Vagina (tissue), 2 donors: ENCODE results near the gene COL23A1. TPM values are rescaled to one million over a fixed set of nuclear protein-coding genes. Genes with fewer than 3 reads are reported as not detected.

Source experiments
- DNase-seq, 2 donors: peaks; one replicate each; pipeline ENCODE4 v3.0.0-alpha.2; 2017; ENCODE audit errors: extremely low spot score in 2 of 2
- H3K27ac ChIP-seq: fragments of 200-600 bp; sonication (generic); one replicate; pipeline ENCODE4 v1.5.1; 2019
- H3K27me3 ChIP-seq: fragments of 200-600 bp; sonication (generic); one replicate; pipeline ENCODE4 v1.5.1; 2019
- H3K36me3 ChIP-seq, 2 donors: fragments of 200-600 bp; sonication (generic); one replicate each; pipeline ENCODE4 v1.5.1; 2017 to 2019
- H3K4me1 ChIP-seq: fragments of 200-600 bp; sonication (generic); one replicate; pipeline ENCODE4 v1.5.1; 2019
- H3K4me3 ChIP-seq, 2 donors: fragments of 200-600 bp; sonication (generic); 1 replicate in 1 of 2; 2 replicates in 1 of 2; pipeline ENCODE4 v1.5.1; 2016 to 2019
- H3K9me3 ChIP-seq: fragments of 200-600 bp; sonication (generic); one replicate; pipeline ENCODE4 v1.5.1; 2019
- POLR2A ChIP-seq, 2 donors: fragments of 450-650 bp; IDR thresholded peaks; one replicate each; pipeline ENCODE4 v1.6.1; 2017; ENCODE audit warnings: antibody characterized with exemption in 2 of 2, mild to moderate bottlenecking in 2 of 2, moderate library complexity in 2 of 2
- POLR2AphosphoS5 ChIP-seq, 2 donors: sonication (generic); formaldehyde crosslinking; IDR thresholded peaks; one replicate each; pipeline ENCODE4 v1.9.0; 2017; ENCODE audit warnings: antibody characterized with exemption in 2 of 2, mild to moderate bottlenecking in 2 of 2, low read depth in 1 of 2; ENCODE audit not compliant: insufficient read depth in 1 of 2
- intact Hi-C: fragments of 100-400 bp; cut with DNase I; formaldehyde crosslinking; loops from one replicate; pipeline ENCODE4 v1.15.1; 2023
- total RNA-seq: library from RNA; depleted of rRNA; stranded (reverse); fragments of >200 nt; gene quantifications from one replicate; pipeline ENCODE4 v1.2.3, GENCODE V29; 2016
- TF ChIP-seq, protein P1 (sequence below), 3 experiments: fragments of 450-650 bp in 2 of 3; fragments of 200-600 bp in 1 of 3; sonication (generic) in 1 of 3; IDR thresholded peaks; one replicate each; pipeline ENCODE4 v1.5.1; 2017 to 2019; ENCODE audit warnings: antibody characterized with exemption in 3 of 3, mild to moderate bottlenecking in 2 of 3, moderate library complexity in 2 of 3

Gene COL23A1
- total RNA-seq, 1 donor from 2014 or later = 3.7 TPM

DNA sequence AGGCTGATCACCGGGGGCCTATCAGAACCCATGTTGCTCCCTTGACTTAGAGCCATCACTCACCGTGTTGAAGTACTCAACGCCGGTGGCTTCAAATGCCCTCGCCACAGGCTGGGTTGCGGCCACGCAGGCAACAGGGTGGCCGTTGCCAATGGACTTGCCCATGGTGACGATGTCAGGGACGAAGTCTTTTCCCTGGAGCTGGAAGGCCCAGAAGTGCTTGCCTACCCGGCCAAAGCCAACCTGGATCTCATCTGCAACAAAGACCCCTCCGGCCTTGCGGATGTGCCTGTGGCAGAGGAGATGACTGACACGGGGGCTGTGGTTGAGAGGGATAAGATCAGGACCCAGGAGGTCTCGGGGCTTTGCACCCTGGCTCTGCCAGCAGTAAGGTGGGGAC, 367.9 kb downstream of the COL23A1 start:
- H3K27ac ChIP-seq = no peak overlapping the region
- intact Hi-C loops = no loop called here
- H3K27me3 ChIP-seq = no peaks in the 10 kb centered on the region
- no peaks in the 10 kb centered on the region for H3K4me1 ChIP-seq
- peaks cover 0 to 32% of the 10 kb centered on the region in 2 donors for H3K36me3 ChIP-seq
- no peak for DNase-seq
- TF ChIP-seq POLR2AphosphoS5 (IDR thresholded peaks at IDR 0.05; ENCODE audit: insufficient read depth in 1 of 2, low read depth in 1 of 2) (no peak), POLR2A (IDR thresholded peaks at IDR 0.05) (no peak)
- TF ChIP-seq, protein P1, sequence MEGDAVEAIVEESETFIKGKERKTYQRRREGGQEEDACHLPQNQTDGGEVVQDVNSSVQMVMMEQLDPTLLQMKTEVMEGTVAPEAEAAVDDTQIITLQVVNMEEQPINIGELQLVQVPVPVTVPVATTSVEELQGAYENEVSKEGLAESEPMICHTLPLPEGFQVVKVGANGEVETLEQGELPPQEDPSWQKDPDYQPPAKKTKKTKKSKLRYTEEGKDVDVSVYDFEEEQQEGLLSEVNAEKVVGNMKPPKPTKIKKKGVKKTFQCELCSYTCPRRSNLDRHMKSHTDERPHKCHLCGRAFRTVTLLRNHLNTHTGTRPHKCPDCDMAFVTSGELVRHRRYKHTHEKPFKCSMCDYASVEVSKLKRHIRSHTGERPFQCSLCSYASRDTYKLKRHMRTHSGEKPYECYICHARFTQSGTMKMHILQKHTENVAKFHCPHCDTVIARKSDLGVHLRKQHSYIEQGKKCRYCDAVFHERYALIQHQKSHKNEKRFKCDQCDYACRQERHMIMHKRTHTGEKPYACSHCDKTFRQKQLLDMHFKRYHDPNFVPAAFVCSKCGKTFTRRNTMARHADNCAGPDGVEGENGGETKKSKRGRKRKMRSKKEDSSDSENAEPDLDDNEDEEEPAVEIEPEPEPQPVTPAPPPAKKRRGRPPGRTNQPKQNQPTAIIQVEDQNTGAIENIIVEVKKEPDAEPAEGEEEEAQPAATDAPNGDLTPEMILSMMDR (IDR thresholded peaks at IDR 0.05) = no peak
- no peak overlapping the region for H3K4me3 ChIP-seq
- no peaks in the 10 kb centered on the region for H3K9me3 ChIP-seq

DNA sequence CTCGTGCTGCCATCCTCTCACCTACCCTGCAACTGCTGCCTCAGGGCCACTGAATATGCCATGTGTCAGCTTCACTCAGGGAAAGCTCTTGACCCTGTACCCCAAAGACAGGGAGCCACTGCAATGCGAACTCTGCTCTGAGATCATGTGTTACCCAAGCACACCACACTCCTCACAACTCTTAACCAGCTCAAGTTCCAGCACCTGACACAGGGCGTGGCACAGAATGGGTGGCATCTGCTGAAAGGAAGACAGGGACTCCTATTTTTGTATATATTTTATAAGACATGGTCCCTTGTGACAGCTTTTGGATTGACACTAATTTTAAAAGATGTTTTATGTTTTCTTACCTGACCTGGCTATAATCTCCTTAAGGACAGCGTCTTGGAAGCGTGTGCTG, 368.3 kb downstream of the COL23A1 start:
- H3K27ac ChIP-seq = no peak overlapping the region
- H3K9me3 ChIP-seq = no peaks in the 10 kb centered on the region
- H3K4me3 ChIP-seq = no peak overlapping the region
- TF ChIP-seq POLR2A (IDR thresholded peaks at IDR 0.05) (no peak), POLR2AphosphoS5 (IDR thresholded peaks at IDR 0.05; ENCODE audit: insufficient read depth in 1 of 2, low read depth in 1 of 2) (no peak)
- TF ChIP-seq, protein P1 (IDR thresholded peaks at IDR 0.05) = no peak
- H3K27me3 ChIP-seq = no peaks in the 10 kb centered on the region
- H3K4me1 ChIP-seq = no peaks in the 10 kb centered on the region
- DNase-seq = no peak
- peaks cover 0 to 28% of the 10 kb centered on the region in 2 donors for H3K36me3 ChIP-seq
- intact Hi-C loops = no loop called here

DNA sequence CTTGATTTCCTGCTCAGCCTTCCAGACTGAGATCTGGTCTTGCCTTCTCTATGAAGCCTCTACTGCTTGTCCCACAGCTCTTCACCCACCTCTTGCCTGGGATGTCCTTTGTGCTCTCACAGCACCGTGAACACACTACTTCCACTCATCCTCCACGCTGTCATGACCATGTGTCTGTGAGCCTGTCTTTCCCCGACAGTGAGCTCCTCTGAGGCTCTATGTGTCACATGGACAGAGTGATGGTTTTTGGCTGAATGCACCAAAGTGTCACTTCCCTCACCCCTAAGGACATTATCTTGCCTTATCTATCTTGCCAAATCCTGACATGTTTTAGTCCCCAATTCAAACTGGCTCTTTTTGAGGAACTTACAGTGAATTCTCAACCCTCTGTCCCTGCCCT, 368.9 kb downstream of the COL23A1 start:
- DNase-seq = no peak
- no peak for TF ChIP-seq POLR2A (IDR thresholded peaks at IDR 0.05)
- no peak for TF ChIP-seq POLR2AphosphoS5 (IDR thresholded peaks at IDR 0.05; ENCODE audit: insufficient read depth in 1 of 2, low read depth in 1 of 2)
- TF ChIP-seq, protein P1 (IDR thresholded peaks at IDR 0.05) = no peak
- Histone ChIP-seq H3K9me3 (no peaks in the 10 kb centered on the region), H3K27ac (no peak overlapping the region), H3K4me1 (no peaks in the 10 kb centered on the region), H3K36me3 (peaks cover 0 to 28% of the 10 kb centered on the region in 2 donors), H3K27me3 (no peaks in the 10 kb centered on the region), H3K4me3 (no peak overlapping the region)
- intact Hi-C loops = no loop called here

DNA sequence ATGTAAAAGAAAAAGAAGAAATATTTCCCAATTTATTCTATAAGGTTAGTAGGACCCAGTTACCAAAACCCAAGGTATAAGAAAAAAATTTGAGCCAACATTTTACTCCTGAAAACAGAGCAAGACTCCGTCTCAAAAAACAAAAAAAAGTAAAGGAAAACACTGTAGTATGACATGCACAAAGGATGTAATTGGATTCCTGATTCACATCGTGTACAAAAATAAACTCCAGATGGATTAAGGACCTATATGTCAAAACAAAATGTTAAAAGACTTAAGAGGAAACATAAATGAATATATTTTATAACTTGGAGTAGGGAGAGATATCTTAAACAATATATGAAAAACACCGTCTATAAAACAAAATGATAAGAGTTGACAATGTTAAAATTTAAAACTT, 371.4 kb downstream of the COL23A1 start:
- no peaks in the 10 kb centered on the region for H3K9me3 ChIP-seq
- TF ChIP-seq, protein P1 (IDR thresholded peaks at IDR 0.05) = no peak
- TF ChIP-seq POLR2A (IDR thresholded peaks at IDR 0.05) = no peak
- no peak for TF ChIP-seq POLR2AphosphoS5 (IDR thresholded peaks at IDR 0.05; ENCODE audit: insufficient read depth in 1 of 2, low read depth in 1 of 2)
- H3K4me3 ChIP-seq = no peak overlapping the region
- DNase-seq = no peak
- intact Hi-C loops = no loop called here
- H3K27me3 ChIP-seq = no peaks in the 10 kb centered on the region
- peaks cover 8% of the 10 kb centered on the region for H3K4me1 ChIP-seq
- H3K36me3 ChIP-seq = peaks cover 0 to 39% of the 10 kb centered on the region in 2 donors
- no peak overlapping the region for H3K27ac ChIP-seq

DNA sequence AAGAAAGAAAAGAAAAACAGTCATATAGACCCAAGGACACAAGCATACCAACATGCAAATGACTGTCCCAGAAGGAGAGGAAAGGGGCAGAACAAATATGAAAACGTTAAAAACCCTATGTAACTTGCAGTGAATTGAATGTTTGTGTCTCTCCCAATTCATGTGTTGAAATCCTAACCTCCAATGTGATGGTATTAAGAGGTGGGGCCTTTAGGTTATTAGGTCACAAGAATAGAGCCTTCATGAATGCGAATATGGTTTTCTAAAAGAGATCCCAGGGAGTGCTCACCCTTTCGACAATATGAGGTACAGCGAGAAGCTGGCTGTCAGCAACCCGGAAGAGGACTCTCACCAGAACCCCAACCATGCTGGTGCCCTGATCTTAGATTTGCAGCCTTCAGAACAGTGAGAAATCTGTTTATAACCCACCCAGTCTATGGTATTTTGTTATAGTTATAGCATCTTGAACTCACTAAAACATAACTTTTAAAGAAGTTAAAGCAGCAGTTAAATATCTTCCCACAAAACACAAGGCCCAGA, 371.9 kb downstream of the COL23A1 start:
- Histone ChIP-seq H3K9me3 (no peaks in the 10 kb centered on the region), H3K27me3 (no peaks in the 10 kb centered on the region), H3K36me3 (peaks cover 0 to 43% of the 10 kb centered on the region in 2 donors), H3K4me1 (peaks cover 8% of the 10 kb centered on the region), H3K4me3 (no peak overlapping the region), H3K27ac (no peak overlapping the region)
- DNase-seq = no peak
- no peak for TF ChIP-seq POLR2AphosphoS5 (IDR thresholded peaks at IDR 0.05; ENCODE audit: insufficient read depth in 1 of 2, low read depth in 1 of 2)
- TF ChIP-seq, protein P1 (IDR thresholded peaks at IDR 0.05) = no peak
- no peak for TF ChIP-seq POLR2A (IDR thresholded peaks at IDR 0.05)
- intact Hi-C loops = no loop called here
